ENCODE measurements around the gene NFIA. TPM values are rescaled to one million over a fixed set of nuclear protein-coding genes. Genes with fewer than 3 reads are reported as not detected.

Gene NFIA
- total and polyA plus RNA-seq, 2 donors (not counting 1 experiment from before 2014, with no cell fraction given) = 5.4 to 11.0 TPM

GRCh38 chr1:61297887-61298286 lies 215.5 kb downstream of the NFIA start:
- Histone ChIP-seq H3K4me2 (ENCODE audit: extremely low read depth, insufficient read depth, low read length) (no peak overlapping the region), H4K20me1 (ENCODE audit: control insufficient read depth, extremely low read depth, insufficient read depth, low read length) (no peaks in the 10 kb centered on the region), H3K36me3 (ENCODE audit: control insufficient read depth, insufficient read depth, low read length) (no peaks in the 10 kb centered on the region), H3K4me1 (ENCODE audit: control insufficient read depth, extremely low read depth, insufficient read depth, low read length) (no peaks in the 10 kb centered on the region), H3K79me2 (ENCODE audit: control insufficient read depth, insufficient read depth, low read length) (no peaks in the 10 kb centered on the region), H3K9me3 (ENCODE audit: control insufficient read depth, insufficient read depth, low read depth, low read length) (no peaks in the 10 kb centered on the region), H3K4me3 (replicated peaks in 1 of 4; ENCODE audit: control extremely low read depth in 1 of 4, insufficient read depth in 1 of 4, low read depth in 3 of 4, low read length in 4 of 4) (no peak overlapping the region), H3K27ac (ENCODE audit: insufficient read depth, low read length) (no peak overlapping the region), H3K27me3 (ENCODE audit: control insufficient read depth, insufficient read depth, low read length) (no peaks in the 10 kb centered on the region), H3K9ac (ENCODE audit: insufficient read depth, low read length) (no peak overlapping the region), H2AFZ (ENCODE audit: low read length) (no peak overlapping the region)
- no peak for DNase-seq (ENCODE audit: low read depth in 2 of 2)
- TF ChIP-seq EZH2 (IDR thresholded peaks at IDR 0.05; ENCODE audit: low read length, missing control alignments) (no peak), CTCF (conservative IDR thresholded peaks at IDR 0.05 in 1 of 2, IDR thresholded peaks at IDR 0.05 in 1 of 2; ENCODE audit: low read depth in 1 of 2, low read length in 2 of 2) (no peak)

GRCh38 chr1:61299463-61299862 lies 217.1 kb downstream of the NFIA start:
- no peaks in the 10 kb centered on the region for H3K9me3 ChIP-seq (ENCODE audit: control insufficient read depth, insufficient read depth, low read depth, low read length)
- H3K4me2 ChIP-seq (ENCODE audit: extremely low read depth, insufficient read depth, low read length) = no peak overlapping the region
- no peaks in the 10 kb centered on the region for H4K20me1 ChIP-seq (ENCODE audit: control insufficient read depth, extremely low read depth, insufficient read depth, low read length)
- no peaks in the 10 kb centered on the region for H3K36me3 ChIP-seq (ENCODE audit: control insufficient read depth, insufficient read depth, low read length)
- no peaks in the 10 kb centered on the region for H3K79me2 ChIP-seq (ENCODE audit: control insufficient read depth, insufficient read depth, low read length)
- no peak for DNase-seq (ENCODE audit: low read depth in 2 of 2)
- no peak overlapping the region for H3K4me3 ChIP-seq (replicated peaks in 1 of 4; ENCODE audit: control extremely low read depth in 1 of 4, insufficient read depth in 1 of 4, low read depth in 3 of 4, low read length in 4 of 4)
- H3K27ac ChIP-seq (ENCODE audit: insufficient read depth, low read length) = no peak overlapping the region
- TF ChIP-seq EZH2 (IDR thresholded peaks at IDR 0.05; ENCODE audit: low read length, missing control alignments) (no peak), CTCF (conservative IDR thresholded peaks at IDR 0.05 in 1 of 2, IDR thresholded peaks at IDR 0.05 in 1 of 2; ENCODE audit: low read depth in 1 of 2, low read length in 2 of 2) (no peak)
- no peaks in the 10 kb centered on the region for H3K27me3 ChIP-seq (ENCODE audit: control insufficient read depth, insufficient read depth, low read length)
- H2AFZ ChIP-seq (ENCODE audit: low read length) = no peak overlapping the region
- H3K9ac ChIP-seq (ENCODE audit: insufficient read depth, low read length) = no peak overlapping the region
- no peaks in the 10 kb centered on the region for H3K4me1 ChIP-seq (ENCODE audit: control insufficient read depth, extremely low read depth, insufficient read depth, low read length)

GRCh38 chr1:61300899-61301298 lies 218.5 kb downstream of the NFIA start:
- Histone ChIP-seq H3K9ac (ENCODE audit: insufficient read depth, low read length) (no peak overlapping the region), H4K20me1 (ENCODE audit: control insufficient read depth, extremely low read depth, insufficient read depth, low read length) (no peaks in the 10 kb centered on the region), H3K9me3 (ENCODE audit: control insufficient read depth, insufficient read depth, low read depth, low read length) (no peaks in the 10 kb centered on the region), H2AFZ (ENCODE audit: low read length) (no peak overlapping the region), H3K36me3 (ENCODE audit: control insufficient read depth, insufficient read depth, low read length) (no peaks in the 10 kb centered on the region), H3K4me3 (replicated peaks in 1 of 4; ENCODE audit: control extremely low read depth in 1 of 4, insufficient read depth in 1 of 4, low read depth in 3 of 4, low read length in 4 of 4) (no peak overlapping the region), H3K27ac (ENCODE audit: insufficient read depth, low read length) (no peak overlapping the region), H3K4me2 (ENCODE audit: extremely low read depth, insufficient read depth, low read length) (no peak overlapping the region), H3K27me3 (ENCODE audit: control insufficient read depth, insufficient read depth, low read length) (no peaks in the 10 kb centered on the region), H3K4me1 (ENCODE audit: control insufficient read depth, extremely low read depth, insufficient read depth, low read length) (no peaks in the 10 kb centered on the region), H3K79me2 (ENCODE audit: control insufficient read depth, insufficient read depth, low read length) (no peaks in the 10 kb centered on the region)
- DNase-seq (ENCODE audit: low read depth in 2 of 2) = no peak
- no peak for TF ChIP-seq EZH2 (IDR thresholded peaks at IDR 0.05; ENCODE audit: low read length, missing control alignments)
- no peak for TF ChIP-seq CTCF (conservative IDR thresholded peaks at IDR 0.05 in 1 of 2, IDR thresholded peaks at IDR 0.05 in 1 of 2; ENCODE audit: low read depth in 1 of 2, low read length in 2 of 2)

All from fibroblast of lung (primary cell).